ENCODE measurements around the gene SCEL.

SCEL gene

GRCh38 chr13:77521595-77522367 is 13.7 kb upstream of the SCEL start:
- no peaks in the 10 kb centered on the region for H3K9me3 ChIP-seq
- no peaks in the 10 kb centered on the region for H3K27me3 ChIP-seq
- H3K4me1 ChIP-seq (ENCODE audit: control insufficient read depth in 1 of 2, insufficient read depth in 1 of 2, low read depth in 1 of 2, low read length in 1 of 2) = peaks cover 2 to 17% of the 10 kb centered on the region in 2 experiments
- H3K36me3 ChIP-seq = no peaks in the 10 kb centered on the region
- no peak overlapping the region for H3K4me3 ChIP-seq (ENCODE audit: low read depth in 1 of 2, low read length in 1 of 2)
- TF ChIP-seq, protein P1, sequence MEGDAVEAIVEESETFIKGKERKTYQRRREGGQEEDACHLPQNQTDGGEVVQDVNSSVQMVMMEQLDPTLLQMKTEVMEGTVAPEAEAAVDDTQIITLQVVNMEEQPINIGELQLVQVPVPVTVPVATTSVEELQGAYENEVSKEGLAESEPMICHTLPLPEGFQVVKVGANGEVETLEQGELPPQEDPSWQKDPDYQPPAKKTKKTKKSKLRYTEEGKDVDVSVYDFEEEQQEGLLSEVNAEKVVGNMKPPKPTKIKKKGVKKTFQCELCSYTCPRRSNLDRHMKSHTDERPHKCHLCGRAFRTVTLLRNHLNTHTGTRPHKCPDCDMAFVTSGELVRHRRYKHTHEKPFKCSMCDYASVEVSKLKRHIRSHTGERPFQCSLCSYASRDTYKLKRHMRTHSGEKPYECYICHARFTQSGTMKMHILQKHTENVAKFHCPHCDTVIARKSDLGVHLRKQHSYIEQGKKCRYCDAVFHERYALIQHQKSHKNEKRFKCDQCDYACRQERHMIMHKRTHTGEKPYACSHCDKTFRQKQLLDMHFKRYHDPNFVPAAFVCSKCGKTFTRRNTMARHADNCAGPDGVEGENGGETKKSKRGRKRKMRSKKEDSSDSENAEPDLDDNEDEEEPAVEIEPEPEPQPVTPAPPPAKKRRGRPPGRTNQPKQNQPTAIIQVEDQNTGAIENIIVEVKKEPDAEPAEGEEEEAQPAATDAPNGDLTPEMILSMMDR (IDR thresholded peaks at IDR 0.05) = no peak
- H3K27ac ChIP-seq = no peak overlapping the region

- Histone ChIP-seq H3K4me1 (ENCODE audit: control insufficient read depth in 1 of 2, insufficient read depth in 1 of 2, low read depth in 1 of 2, low read length in 1 of 2) (peaks cover 0 to 10% of the 10 kb centered on the region in 2 experiments), H3K27me3 (no peaks in the 10 kb centered on the region), H3K4me3 (ENCODE audit: low read depth in 1 of 2, low read length in 1 of 2) (no peak overlapping the region), H3K9me3 (no peaks in the 10 kb centered on the region), H3K27ac (no peak overlapping the region), H3K36me3 (no peaks in the 10 kb centered on the region)
- TF ChIP-seq, protein P1 (IDR thresholded peaks at IDR 0.05) = no peak
These were observed 13.1 kb upstream of the SCEL start for GRCh38 chr13:77522444-77522843.

- Histone ChIP-seq H3K4me1 (ENCODE audit: control insufficient read depth in 1 of 2, insufficient read depth in 1 of 2, low read depth in 1 of 2, low read length in 1 of 2) (peaks cover 0 to 10% of the 10 kb centered on the region in 2 experiments), H3K36me3 (no peaks in the 10 kb centered on the region), H3K4me3 (ENCODE audit: low read depth in 1 of 2, low read length in 1 of 2) (no peak overlapping the region), H3K9me3 (no peaks in the 10 kb centered on the region), H3K27ac (no peak overlapping the region), H3K27me3 (no peaks in the 10 kb centered on the region)
- TF ChIP-seq, protein P1 (IDR thresholded peaks at IDR 0.05) = no peak
These were observed 12.1 kb upstream of the SCEL start for GRCh38 chr13:77523386-77523785.

- TF ChIP-seq, protein P1 (IDR thresholded peaks at IDR 0.05) = no peak
- no peaks in the 10 kb centered on the region for H3K27me3 ChIP-seq
- no peaks in the 10 kb centered on the region for H3K36me3 ChIP-seq
- H3K4me1 ChIP-seq (ENCODE audit: control insufficient read depth in 1 of 2, insufficient read depth in 1 of 2, low read depth in 1 of 2, low read length in 1 of 2) = peaks cover 0 to 10% of the 10 kb centered on the region in 2 experiments
- H3K9me3 ChIP-seq = no peaks in the 10 kb centered on the region
- H3K27ac ChIP-seq = no peak overlapping the region
- no peak overlapping the region for H3K4me3 ChIP-seq (ENCODE audit: low read depth in 1 of 2, low read length in 1 of 2)
These were observed 11.4 kb upstream of the SCEL start for GRCh38 chr13:77523834-77524728.

DNA sequence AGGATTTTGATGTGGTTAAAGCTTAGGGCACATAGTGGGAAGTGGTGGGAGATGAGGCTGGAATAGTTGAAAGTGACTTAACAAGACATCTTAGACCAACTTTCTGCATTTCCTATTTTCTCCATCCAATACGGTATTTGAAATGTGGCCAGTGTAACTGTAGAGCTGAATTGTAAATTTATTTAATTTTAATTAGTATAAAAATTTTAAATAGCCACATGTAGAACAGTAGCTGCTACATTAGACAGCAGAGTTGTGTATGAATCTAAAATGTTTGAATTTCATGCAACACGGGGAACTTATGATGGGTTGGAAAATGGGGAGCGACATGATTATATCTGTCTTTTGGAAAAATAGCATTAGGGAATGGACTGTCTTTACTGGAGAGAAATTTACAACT is 7.1 kb upstream of the SCEL start:
- Histone ChIP-seq H3K4me1 (ENCODE audit: control insufficient read depth in 1 of 2, insufficient read depth in 1 of 2, low read depth in 1 of 2, low read length in 1 of 2) (no peaks in the 10 kb centered on the region), H3K27me3 (no peaks in the 10 kb centered on the region), H3K4me3 (ENCODE audit: low read depth in 1 of 2, low read length in 1 of 2) (no peak overlapping the region), H3K36me3 (no peaks in the 10 kb centered on the region), H3K9me3 (no peaks in the 10 kb centered on the region), H3K27ac (no peak overlapping the region)
- TF ChIP-seq, protein P1 (IDR thresholded peaks at IDR 0.05) = no peak
